Fibroblast of lung (primary cell): ENCODE results near the gene ROBO1. TPM values are rescaled to one million over a fixed set of nuclear protein-coding genes. Genes with fewer than 3 reads are reported as not detected.

Experiments
- DNase-seq, 2 donors: peaks; one replicate each; pipeline versions ENCODE4 v3.0.0 to v3.0.0-alpha.2; 2010; ENCODE audit warnings: low read depth in 2 of 2
- H2AFZ ChIP-seq: 2 replicates; pipeline ENCODE4 v1.5.1; 2012; ENCODE audit warnings: low read length, control low read depth, inconsistent platforms
- H3K27ac ChIP-seq: 2 replicates; pipeline ENCODE4 v1.5.1; 2011; ENCODE audit warnings: low read length, control low read depth; ENCODE audit not compliant: insufficient read depth
- H3K27me3 ChIP-seq: 2 replicates; pipeline ENCODE4 v1.5.1; 2011; ENCODE audit warnings: mild to moderate bottlenecking, low read length; ENCODE audit not compliant: control insufficient read depth, insufficient read depth
- H3K36me3 ChIP-seq: 2 replicates; pipeline ENCODE4 v1.5.1; 2011; ENCODE audit warnings: low read length; ENCODE audit not compliant: control insufficient read depth, insufficient read depth
- H3K4me1 ChIP-seq: 2 replicates; pipeline ENCODE4 v1.5.1; 2011; ENCODE audit warnings: low read length; ENCODE audit not compliant: control insufficient read depth, insufficient read depth; ENCODE audit errors: extremely low read depth
- H3K4me2 ChIP-seq: 2 replicates; pipeline ENCODE4 v1.5.1; 2011; ENCODE audit warnings: low read length, control low read depth; ENCODE audit not compliant: insufficient read depth; ENCODE audit errors: extremely low read depth
- H3K4me3 ChIP-seq, 4 experiments: fragments of 200-600 bp in 1 of 4; sonication (generic) in 1 of 4; replicated peaks in 1 of 4; 2 replicates each; pipeline ENCODE4 v1.5.1; 2011 to 2016; ENCODE audit warnings: low read length in 4 of 4, low read depth in 3 of 4, mild to moderate bottlenecking in 3 of 4, control low read depth in 2 of 4, inconsistent platforms in 1 of 4, mixed read lengths in 1 of 4; ENCODE audit not compliant: insufficient read depth in 1 of 4; ENCODE audit errors: control extremely low read depth in 1 of 4
- H3K79me2 ChIP-seq: 2 replicates; pipeline ENCODE4 v1.5.1; 2012; ENCODE audit warnings: mild to moderate bottlenecking, low read length, inconsistent platforms; ENCODE audit not compliant: control insufficient read depth, insufficient read depth
- H3K9ac ChIP-seq: 2 replicates; pipeline ENCODE4 v1.5.1; 2011; ENCODE audit warnings: mild to moderate bottlenecking, low read length, control low read depth; ENCODE audit not compliant: insufficient read depth
- H3K9me3 ChIP-seq: 2 replicates; pipeline ENCODE4 v1.5.1; 2012; ENCODE audit warnings: low read depth, low read length; ENCODE audit not compliant: control insufficient read depth, insufficient read depth
- H4K20me1 ChIP-seq: 2 replicates; pipeline ENCODE4 v1.5.1; 2011; ENCODE audit warnings: low read length; ENCODE audit not compliant: control insufficient read depth, insufficient read depth; ENCODE audit errors: extremely low read depth
- CTCF ChIP-seq, 2 donors: IDR thresholded peaks in 1 of 2; conservative IDR thresholded peaks in 1 of 2; 1 replicate in 1 of 2; 2 replicates in 1 of 2; pipeline ENCODE4 v1.5.1; 2011 to 2012; ENCODE audit warnings: low read length in 2 of 2, control low read depth in 1 of 2, inconsistent platforms in 1 of 2, low read depth in 1 of 2, mild to moderate bottlenecking in 1 of 2
- EZH2 ChIP-seq: IDR thresholded peaks from 2 replicates; pipeline ENCODE4 v1.5.1; 2012; ENCODE audit warnings: low read length, control low read depth, mild to moderate bottlenecking; ENCODE audit errors: missing control alignments
- polyA plus RNA-seq, 2 donors: library from polyadenylated mRNA; depleted of rRNA in 1 of 2; stranded (reverse) in 1 of 2; unstranded in 1 of 2; fragments of >200 nt; gene quantifications; 2 replicates each; pipeline ENCODE4 v1.2.1, GENCODE V29; 2011 to 2012; ENCODE audit warnings: missing spikeins in 1 of 2
- total RNA-seq: library from RNA; depleted of rRNA; stranded (reverse); fragments of >200 nt; gene quantifications from 2 replicates; pipeline ENCODE4 v1.2.1, GENCODE V29; 2014

The ROBO1 gene
- total and polyA plus RNA-seq, 2 donors (not counting 1 experiment from before 2014, with no cell fraction given): 53.8 to 104 TPM

- TF ChIP-seq CTCF (conservative IDR thresholded peaks at IDR 0.05 in 1 of 2, IDR thresholded peaks at IDR 0.05 in 1 of 2; ENCODE audit: low read depth in 1 of 2, low read length in 2 of 2): no peak
- Histone ChIP-seq H3K4me3 (no peak overlapping the region), H3K79me2 (no peaks in the 10 kb centered on the region), H3K36me3 (no peaks in the 10 kb centered on the region), H3K4me1 (no peaks in the 10 kb centered on the region), H3K9me3 (no peaks in the 10 kb centered on the region), H2AFZ (no peak overlapping the region), H3K9ac (no peak overlapping the region), H3K27me3 (no peaks in the 10 kb centered on the region), H3K27ac (no peak overlapping the region), H4K20me1 (no peaks in the 10 kb centered on the region), H3K4me2 (no peak overlapping the region)
- peak; percentile 9 to 14 for DNase-seq
These were observed 387.2 kb downstream of the ROBO1 start for GRCh38 chr3:79380581-79380980.

GRCh38 chr3:79378064-79378463 is 389.7 kb downstream of the ROBO1 start:
- Histone ChIP-seq H3K4me2 (no peak overlapping the region), H3K4me1 (no peaks in the 10 kb centered on the region), H4K20me1 (no peaks in the 10 kb centered on the region), H3K9me3 (no peaks in the 10 kb centered on the region), H3K9ac (no peak overlapping the region), H3K79me2 (no peaks in the 10 kb centered on the region), H2AFZ (no peak overlapping the region), H3K27ac (no peak overlapping the region), H3K4me3 (no peak overlapping the region), H3K27me3 (no peaks in the 10 kb centered on the region), H3K36me3 (no peaks in the 10 kb centered on the region)
- TF ChIP-seq CTCF (conservative IDR thresholded peaks at IDR 0.05 in 1 of 2, IDR thresholded peaks at IDR 0.05 in 1 of 2; ENCODE audit: low read depth in 1 of 2, low read length in 2 of 2) (no peak), EZH2 (no peak)
- no peak for DNase-seq

DNA sequence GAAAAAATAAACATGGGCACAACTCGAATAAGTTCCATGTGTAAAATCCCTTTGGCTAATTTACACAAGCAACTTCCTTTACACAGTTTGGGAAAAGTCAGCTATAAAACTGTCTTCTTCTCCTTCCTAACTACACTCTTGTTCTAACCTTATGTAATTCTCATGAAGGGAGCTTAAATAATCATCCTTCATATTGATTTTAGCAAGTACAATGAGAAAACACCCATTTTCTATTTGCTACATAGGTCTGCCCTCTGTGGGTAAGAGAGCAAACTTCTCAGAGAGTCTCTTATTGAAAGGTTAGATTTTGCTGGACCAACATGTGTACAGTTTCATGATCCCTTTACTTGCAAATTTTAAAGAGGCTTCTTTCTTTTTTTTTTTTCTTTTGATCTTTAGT is 398.5 kb downstream of the ROBO1 start:
- H3K4me1 ChIP-seq: no peaks in the 10 kb centered on the region
- DNase-seq: peak; percentile 18 to 44
- no peak overlapping the region for H3K27ac ChIP-seq
- H2AFZ ChIP-seq: peak overlapping the region; percentile 8
- TF ChIP-seq EZH2: no peak
- TF ChIP-seq CTCF (conservative IDR thresholded peaks at IDR 0.05 in 1 of 2, IDR thresholded peaks at IDR 0.05 in 1 of 2; ENCODE audit: low read depth in 1 of 2, low read length in 2 of 2): peak; percentile 34 to 54
- no peak overlapping the region for H3K9ac ChIP-seq
- no peak overlapping the region for H3K4me2 ChIP-seq
- no peaks in the 10 kb centered on the region for H3K36me3 ChIP-seq
- H4K20me1 ChIP-seq: no peaks in the 10 kb centered on the region
- H3K4me3 ChIP-seq: no peak overlapping the region
- no peaks in the 10 kb centered on the region for H3K9me3 ChIP-seq
- no peaks in the 10 kb centered on the region for H3K27me3 ChIP-seq
- H3K79me2 ChIP-seq: no peaks in the 10 kb centered on the region
